ENCODE data around the gene HIVEP3.

Gene HIVEP3

DNA sequence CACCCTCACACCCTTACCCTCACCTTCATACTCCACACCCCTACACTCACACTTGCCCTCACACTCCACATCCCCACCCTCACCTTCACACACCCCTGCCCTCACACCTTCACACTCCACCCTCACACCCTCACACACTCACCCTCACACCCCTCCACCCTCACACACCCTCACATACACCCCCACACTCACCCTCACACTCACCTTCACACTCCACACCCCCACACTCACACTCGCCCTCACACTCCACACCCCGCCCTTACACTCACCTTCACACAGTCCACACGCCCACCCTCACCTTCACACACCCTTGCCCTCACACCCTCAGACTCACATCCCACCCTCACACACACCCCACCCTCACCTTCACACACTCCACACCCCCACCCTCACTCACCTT is 390.6 kb downstream of the HIVEP3 start:
- Histone ChIP-seq H3K36me3 (ENCODE audit: control insufficient read depth, insufficient read depth, low read length) (no peaks in the 10 kb centered on the region), H3K4me2 (ENCODE audit: low read length) (no peak overlapping the region), H2AFZ (no peak overlapping the region), H3K4me3 (ENCODE audit: low read depth, low read length) (no peak overlapping the region), H3K27me3 (ENCODE audit: control insufficient read depth, insufficient read depth, low read length) (no peaks in the 10 kb centered on the region), H3K4me1 (no peaks in the 10 kb centered on the region), H3K79me2 (no peaks in the 10 kb centered on the region), H3K9ac (no peak overlapping the region), H3K9me3 (ENCODE audit: control insufficient read depth, low read length) (no peaks in the 10 kb centered on the region), H3K27ac (no peak overlapping the region)
- TF ChIP-seq, protein P1, sequence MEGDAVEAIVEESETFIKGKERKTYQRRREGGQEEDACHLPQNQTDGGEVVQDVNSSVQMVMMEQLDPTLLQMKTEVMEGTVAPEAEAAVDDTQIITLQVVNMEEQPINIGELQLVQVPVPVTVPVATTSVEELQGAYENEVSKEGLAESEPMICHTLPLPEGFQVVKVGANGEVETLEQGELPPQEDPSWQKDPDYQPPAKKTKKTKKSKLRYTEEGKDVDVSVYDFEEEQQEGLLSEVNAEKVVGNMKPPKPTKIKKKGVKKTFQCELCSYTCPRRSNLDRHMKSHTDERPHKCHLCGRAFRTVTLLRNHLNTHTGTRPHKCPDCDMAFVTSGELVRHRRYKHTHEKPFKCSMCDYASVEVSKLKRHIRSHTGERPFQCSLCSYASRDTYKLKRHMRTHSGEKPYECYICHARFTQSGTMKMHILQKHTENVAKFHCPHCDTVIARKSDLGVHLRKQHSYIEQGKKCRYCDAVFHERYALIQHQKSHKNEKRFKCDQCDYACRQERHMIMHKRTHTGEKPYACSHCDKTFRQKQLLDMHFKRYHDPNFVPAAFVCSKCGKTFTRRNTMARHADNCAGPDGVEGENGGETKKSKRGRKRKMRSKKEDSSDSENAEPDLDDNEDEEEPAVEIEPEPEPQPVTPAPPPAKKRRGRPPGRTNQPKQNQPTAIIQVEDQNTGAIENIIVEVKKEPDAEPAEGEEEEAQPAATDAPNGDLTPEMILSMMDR (IDR thresholded peaks at IDR 0.05): no peak

DNA sequence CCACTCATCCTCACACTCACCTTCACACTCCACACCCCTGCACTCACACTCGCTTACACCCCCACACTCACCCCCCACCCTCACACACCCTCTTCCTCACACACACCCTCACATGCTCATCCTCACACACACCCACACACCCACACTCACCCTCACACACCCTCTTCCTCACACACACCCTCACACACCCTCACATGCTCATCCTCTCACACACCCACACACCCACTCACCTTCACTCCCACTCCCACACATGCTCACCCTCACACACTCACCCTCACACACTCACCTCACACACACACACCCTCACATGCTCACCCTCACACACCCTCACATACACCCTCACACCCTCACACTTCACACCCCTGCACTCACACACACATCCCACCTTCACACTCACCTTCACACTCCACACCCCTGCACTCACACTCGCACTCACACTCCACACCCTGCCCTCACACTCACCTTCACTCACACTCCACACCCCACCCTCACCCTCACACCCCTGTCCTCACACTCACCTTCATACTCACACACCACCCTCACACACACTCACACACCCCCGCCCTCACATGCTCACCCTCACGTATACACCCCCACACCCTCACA is 391.7 kb downstream of the HIVEP3 start:
- Histone ChIP-seq H3K79me2 (no peaks in the 10 kb centered on the region), H3K4me2 (ENCODE audit: low read length) (no peak overlapping the region), H3K4me3 (ENCODE audit: low read depth, low read length) (no peak overlapping the region), H3K9ac (no peak overlapping the region), H3K36me3 (ENCODE audit: control insufficient read depth, insufficient read depth, low read length) (no peaks in the 10 kb centered on the region), H3K9me3 (ENCODE audit: control insufficient read depth, low read length) (no peaks in the 10 kb centered on the region), H3K4me1 (no peaks in the 10 kb centered on the region), H3K27me3 (ENCODE audit: control insufficient read depth, insufficient read depth, low read length) (no peaks in the 10 kb centered on the region), H2AFZ (no peak overlapping the region), H3K27ac (no peak overlapping the region)
- TF ChIP-seq, protein P1 (IDR thresholded peaks at IDR 0.05): no peak

DNA sequence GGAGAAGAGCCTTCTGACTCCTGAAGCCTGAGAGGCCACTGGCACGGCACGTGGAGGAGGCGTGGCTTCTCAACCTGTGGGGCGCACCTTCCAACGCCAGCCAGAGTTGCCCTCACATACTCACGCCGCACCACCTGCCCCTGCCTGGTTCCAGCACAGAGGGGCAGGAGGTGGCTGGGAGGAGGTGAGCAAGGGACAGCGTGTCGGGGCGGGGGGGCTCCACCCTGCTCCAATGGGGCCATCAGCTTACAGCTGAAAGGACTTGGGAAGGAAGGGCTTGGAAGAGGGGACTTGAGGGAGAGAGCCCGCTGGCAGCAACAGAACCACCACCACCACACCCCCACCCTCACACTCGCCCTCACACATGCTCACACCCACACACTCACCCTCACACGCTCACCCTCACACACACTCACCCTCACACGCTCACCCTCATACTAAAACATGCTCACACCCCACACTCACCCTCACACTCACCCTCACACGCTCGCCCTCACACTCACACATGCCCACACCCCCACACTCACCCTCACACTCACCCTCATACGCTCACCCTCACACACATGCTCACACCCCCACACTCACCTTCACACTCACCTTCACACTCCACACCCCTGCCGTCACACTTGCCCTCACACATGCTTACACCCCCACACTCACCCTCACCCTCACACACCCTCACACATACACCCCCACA is 392.7 kb downstream of the HIVEP3 start:
- Histone ChIP-seq H3K79me2 (no peaks in the 10 kb centered on the region), H3K9ac (no peak overlapping the region), H3K27me3 (ENCODE audit: control insufficient read depth, insufficient read depth, low read length) (no peaks in the 10 kb centered on the region), H2AFZ (no peak overlapping the region), H3K4me2 (ENCODE audit: low read length) (no peak overlapping the region), H3K9me3 (ENCODE audit: control insufficient read depth, low read length) (no peaks in the 10 kb centered on the region), H3K36me3 (ENCODE audit: control insufficient read depth, insufficient read depth, low read length) (no peaks in the 10 kb centered on the region), H3K4me3 (ENCODE audit: low read depth, low read length) (no peak overlapping the region), H3K4me1 (no peaks in the 10 kb centered on the region), H3K27ac (no peak overlapping the region)
- TF ChIP-seq, protein P1 (IDR thresholded peaks at IDR 0.05): no peak

DNA sequence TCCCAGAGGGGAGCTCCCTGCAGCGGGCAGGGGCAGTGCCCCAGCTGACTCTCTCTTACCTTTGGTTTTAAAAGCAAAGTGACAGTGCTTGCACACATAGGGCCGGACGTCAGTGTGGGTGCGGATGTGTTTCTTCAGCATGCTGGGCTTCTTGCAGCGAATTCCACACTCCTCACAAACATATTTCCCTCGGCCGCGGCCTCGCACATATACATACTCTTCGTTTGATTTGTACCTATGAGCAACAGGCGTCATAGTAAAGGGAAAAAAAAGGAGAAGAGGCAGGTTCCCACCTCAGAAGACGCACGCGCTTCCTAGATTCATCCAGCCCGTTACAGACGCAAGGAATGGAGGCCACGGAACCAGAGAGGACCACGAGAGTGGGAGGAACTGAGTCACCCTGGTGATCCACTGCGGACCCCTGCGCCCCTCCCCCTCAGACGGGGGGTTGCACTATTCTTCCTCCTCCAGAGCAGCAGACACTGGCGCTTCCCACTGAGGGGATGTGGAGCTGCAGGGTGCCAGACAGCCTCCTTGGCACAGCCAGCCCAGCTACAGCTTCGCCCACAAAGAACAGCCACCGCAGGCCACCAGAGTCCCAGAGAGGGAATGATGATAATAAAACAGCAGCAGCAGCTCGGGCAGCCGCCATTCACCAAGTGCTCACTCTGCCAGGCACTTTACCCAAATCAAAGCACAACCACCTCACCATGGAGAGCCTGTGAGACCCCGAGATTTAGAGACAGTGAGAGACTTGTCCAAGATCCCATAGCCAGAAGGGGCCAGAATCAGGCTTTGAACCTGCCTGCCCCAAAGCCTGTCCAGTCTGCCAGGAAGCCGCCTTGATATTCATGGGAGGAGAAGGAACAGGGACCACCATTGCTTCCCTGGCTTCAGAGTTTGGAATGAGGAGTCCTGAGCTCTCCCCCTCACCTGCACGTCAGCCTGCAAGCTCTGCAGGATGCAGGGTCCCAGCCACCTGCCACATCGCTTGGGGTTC is 393.7 kb downstream of the HIVEP3 start:
- Histone ChIP-seq H3K79me2 (no peaks in the 10 kb centered on the region), H3K9ac (no peak overlapping the region), H3K36me3 (ENCODE audit: control insufficient read depth, insufficient read depth, low read length) (no peaks in the 10 kb centered on the region), H3K27ac (no peak overlapping the region), H3K4me1 (no peaks in the 10 kb centered on the region), H3K9me3 (ENCODE audit: control insufficient read depth, low read length) (no peaks in the 10 kb centered on the region), H3K4me3 (ENCODE audit: low read depth, low read length) (no peak overlapping the region), H3K4me2 (ENCODE audit: low read length) (no peak overlapping the region), H2AFZ (no peak overlapping the region), H3K27me3 (ENCODE audit: control insufficient read depth, insufficient read depth, low read length) (no peaks in the 10 kb centered on the region)
- TF ChIP-seq, protein P1 (IDR thresholded peaks at IDR 0.05): no peak

Measured in parathyroid adenoma (tissue), 2 donors.